K562 (cell line): ENCODE results near the gene AFG1L. TPM values are rescaled to one million over a fixed set of nuclear protein-coding genes. Genes with fewer than 3 reads are reported as not detected.

ENCODE experiments used
- ADNP ChIP-seq: fragments of 200-800 bp; sonication (Bioruptor generic); IDR thresholded peaks from 2 replicates; pipeline ENCODE4 v1.6.1; 2016; ENCODE audit warnings: missing genetic modification characterization, missing compliant biosample characterization
- DMBX1 ChIP-seq: fragments of 250-450 bp; sonication (Bioruptor Pico); IDR thresholded peaks from 2 replicates; pipeline ENCODE4 v1.8.0; 2022; ENCODE audit warnings: inconsistent platforms, mild to moderate bottlenecking, moderate library complexity, borderline replicate concordance
- ESRRA ChIP-seq: fragments of 450-650 bp; IDR thresholded peaks from 2 replicates; pipeline ENCODE4 v1.6.1; 2014; ENCODE audit warnings: low read depth, mild to moderate bottlenecking, moderate library complexity, borderline replicate concordance
- MCM7 ChIP-seq, 2 experiments: fragments of 450-650 bp; IDR thresholded peaks; 2 replicates each; pipeline ENCODE4 v1.6.1; 2016 to 2018
- MECOM ChIP-seq: fragments of 250-450 bp; sonication (Bioruptor Pico); IDR thresholded peaks from 2 replicates; pipeline ENCODE4 v1.8.0; 2022; ENCODE audit warnings: inconsistent platforms
- NCOR1 ChIP-seq: fragments of 450-650 bp; IDR thresholded peaks from 2 replicates; pipeline ENCODE4 v1.6.1; 2016; ENCODE audit warnings: mild to moderate bottlenecking, moderate library complexity
- NELFE ChIP-seq: IDR thresholded peaks from 2 replicates; pipeline ENCODE4 v1.6.1; 2011; ENCODE audit warnings: mild to moderate bottlenecking; ENCODE audit not compliant: insufficient read depth, insufficient read length
- RBM15 ChIP-seq: fragments of 200-400 bp; formaldehyde crosslinking; IDR thresholded peaks from 2 replicates; pipeline ENCODE4 v1.6.1; 2018; ENCODE audit warnings: mild to moderate bottlenecking, low read length, moderate library complexity; ENCODE audit not compliant: insufficient read depth
- RFX5 ChIP-seq: IDR thresholded peaks from 2 replicates; pipeline ENCODE4 v1.6.1; 2011; ENCODE audit warnings: low read depth, mild to moderate bottlenecking, improper control_type of control experiment, low read length
- SOX6 ChIP-seq: fragments of 450-650 bp; IDR thresholded peaks from 2 replicates; pipeline ENCODE4 v1.6.1; 2014; ENCODE audit warnings: mild to moderate bottlenecking
- SP1 ChIP-seq: sonication (generic); formaldehyde crosslinking; IDR thresholded peaks from 2 replicates; pipeline ENCODE4 v1.8.1; 2022; ENCODE audit warnings: mild to moderate bottlenecking, missing genetic modification reagents
- TOE1 ChIP-seq, 2 experiments: fragments of 450-650 bp in 1 of 2; sonication (generic) in 1 of 2; formaldehyde crosslinking in 1 of 2; IDR thresholded peaks; 2 replicates each; pipeline versions ENCODE4 v1.7.1 to v1.8.0; 2016 to 2022; ENCODE audit warnings: borderline replicate concordance in 2 of 2, mild to moderate bottlenecking in 2 of 2, antibody characterized with exemption in 1 of 2, inconsistent platforms in 1 of 2, low read depth in 1 of 2, missing genetic modification reagents in 1 of 2, moderate library complexity in 1 of 2
- polyA plus RNA-seq, 8 experiments: library from polyadenylated mRNA; depleted of rRNA in 4 of 8; stranded (reverse) in 5 of 8; unstranded in 3 of 8; fragments of >200 nt; fragmentation: Nextera tagmentation in 2 of 8; fragmentation: Illumina TruSeq in 1 of 8; extraction: Ambion mirVana in 2 of 8; extraction: Trizol in 1 of 8; gene quantifications; 2 replicates each; pipeline versions ENCODE4 v1.2.1 to v1.2.3, GENCODE V29; 2011 to 2014; ENCODE audit warnings: inconsistent platforms in 1 of 8, missing spikeins in 1 of 8
- total RNA-seq, 7 experiments: library from RNA; depleted of rRNA in 6 of 7; stranded (reverse); fragments of >200 nt in 6 of 7; fragmentation: Illumina TruSeq in 2 of 7; extraction: Trizol in 2 of 7; gene quantifications; 2 replicates each; pipeline versions ENCODE4 v1.2.1 to v1.2.3, GENCODE V29; 2011 to 2021; ENCODE audit warnings: low replicate concordance in 1 of 7
- TF ChIP-seq, protein P1 (sequence below): fragments of 250-450 bp; sonication (Bioruptor Pico); IDR thresholded peaks from 2 replicates; pipeline ENCODE4 v1.4.0; 2020
- TF ChIP-seq, protein P2 (sequence below): sonication (generic); formaldehyde crosslinking; IDR thresholded peaks from 2 replicates; pipeline ENCODE4 v1.8.0; 2023; ENCODE audit warnings: mild to moderate bottlenecking, missing genetic modification reagents
- TF ChIP-seq, protein P3 (sequence below): fragments of 450-650 bp; IDR thresholded peaks from one replicate; pipeline ENCODE4 v1.6.1; 2018; ENCODE audit warnings: mild to moderate bottlenecking, moderate library complexity; ENCODE audit not compliant: partially characterized antibody
- TF ChIP-seq, protein P4 (sequence below): fragments of 250-450 bp; sonication (Bioruptor Pico); IDR thresholded peaks from 2 replicates; pipeline ENCODE4 v1.9.0; 2021; ENCODE audit warnings: mild to moderate bottlenecking, inconsistent platforms

The AFG1L gene
- total and polyA plus RNA-seq, 9 of the 15 experiments (the other 6 are each of a cell fraction or from before 2014, with no cell fraction given), result 2.2 to 15.5 (median 5.8) TPM

DNA sequence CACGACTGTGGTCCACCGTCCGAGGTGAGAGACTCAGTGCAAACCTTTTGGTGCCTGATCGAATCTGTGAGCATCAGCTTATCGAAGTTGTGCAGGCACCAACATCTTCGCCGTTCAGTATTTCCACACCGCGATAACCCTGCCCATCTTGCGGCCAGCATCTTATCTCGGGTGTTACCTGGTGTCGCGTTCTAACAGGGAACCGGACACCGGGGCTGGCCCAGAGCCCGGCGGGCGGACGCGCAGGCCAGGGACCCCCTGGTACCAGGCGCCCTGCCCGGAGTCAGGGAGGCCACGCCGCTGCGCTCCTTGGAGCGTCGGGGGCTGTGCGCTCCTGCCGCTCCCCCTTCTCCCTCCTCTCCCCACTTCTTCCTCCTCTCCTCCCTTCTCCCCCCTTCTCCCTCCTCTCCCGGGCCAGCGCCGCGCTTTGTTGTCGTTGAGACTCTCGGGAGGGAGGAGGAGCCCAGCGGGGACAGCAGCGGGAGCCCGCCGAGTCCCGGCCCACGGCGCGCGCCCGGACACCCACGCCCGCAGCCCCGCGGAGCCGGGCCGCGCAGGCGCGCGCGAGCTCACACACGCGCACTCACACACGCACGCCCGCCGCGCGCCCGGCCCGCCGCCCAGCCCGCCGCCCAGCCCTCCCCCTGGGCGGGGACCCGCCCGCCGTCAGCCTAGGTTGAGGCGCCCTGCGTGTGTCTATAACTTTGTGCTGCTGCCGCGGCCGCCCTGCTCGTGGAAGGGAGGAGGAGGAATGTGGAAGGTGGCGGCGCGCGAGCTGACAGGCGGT is 264.4 kb downstream of the AFG1L start (continued):
- TF ChIP-seq, protein P1, sequence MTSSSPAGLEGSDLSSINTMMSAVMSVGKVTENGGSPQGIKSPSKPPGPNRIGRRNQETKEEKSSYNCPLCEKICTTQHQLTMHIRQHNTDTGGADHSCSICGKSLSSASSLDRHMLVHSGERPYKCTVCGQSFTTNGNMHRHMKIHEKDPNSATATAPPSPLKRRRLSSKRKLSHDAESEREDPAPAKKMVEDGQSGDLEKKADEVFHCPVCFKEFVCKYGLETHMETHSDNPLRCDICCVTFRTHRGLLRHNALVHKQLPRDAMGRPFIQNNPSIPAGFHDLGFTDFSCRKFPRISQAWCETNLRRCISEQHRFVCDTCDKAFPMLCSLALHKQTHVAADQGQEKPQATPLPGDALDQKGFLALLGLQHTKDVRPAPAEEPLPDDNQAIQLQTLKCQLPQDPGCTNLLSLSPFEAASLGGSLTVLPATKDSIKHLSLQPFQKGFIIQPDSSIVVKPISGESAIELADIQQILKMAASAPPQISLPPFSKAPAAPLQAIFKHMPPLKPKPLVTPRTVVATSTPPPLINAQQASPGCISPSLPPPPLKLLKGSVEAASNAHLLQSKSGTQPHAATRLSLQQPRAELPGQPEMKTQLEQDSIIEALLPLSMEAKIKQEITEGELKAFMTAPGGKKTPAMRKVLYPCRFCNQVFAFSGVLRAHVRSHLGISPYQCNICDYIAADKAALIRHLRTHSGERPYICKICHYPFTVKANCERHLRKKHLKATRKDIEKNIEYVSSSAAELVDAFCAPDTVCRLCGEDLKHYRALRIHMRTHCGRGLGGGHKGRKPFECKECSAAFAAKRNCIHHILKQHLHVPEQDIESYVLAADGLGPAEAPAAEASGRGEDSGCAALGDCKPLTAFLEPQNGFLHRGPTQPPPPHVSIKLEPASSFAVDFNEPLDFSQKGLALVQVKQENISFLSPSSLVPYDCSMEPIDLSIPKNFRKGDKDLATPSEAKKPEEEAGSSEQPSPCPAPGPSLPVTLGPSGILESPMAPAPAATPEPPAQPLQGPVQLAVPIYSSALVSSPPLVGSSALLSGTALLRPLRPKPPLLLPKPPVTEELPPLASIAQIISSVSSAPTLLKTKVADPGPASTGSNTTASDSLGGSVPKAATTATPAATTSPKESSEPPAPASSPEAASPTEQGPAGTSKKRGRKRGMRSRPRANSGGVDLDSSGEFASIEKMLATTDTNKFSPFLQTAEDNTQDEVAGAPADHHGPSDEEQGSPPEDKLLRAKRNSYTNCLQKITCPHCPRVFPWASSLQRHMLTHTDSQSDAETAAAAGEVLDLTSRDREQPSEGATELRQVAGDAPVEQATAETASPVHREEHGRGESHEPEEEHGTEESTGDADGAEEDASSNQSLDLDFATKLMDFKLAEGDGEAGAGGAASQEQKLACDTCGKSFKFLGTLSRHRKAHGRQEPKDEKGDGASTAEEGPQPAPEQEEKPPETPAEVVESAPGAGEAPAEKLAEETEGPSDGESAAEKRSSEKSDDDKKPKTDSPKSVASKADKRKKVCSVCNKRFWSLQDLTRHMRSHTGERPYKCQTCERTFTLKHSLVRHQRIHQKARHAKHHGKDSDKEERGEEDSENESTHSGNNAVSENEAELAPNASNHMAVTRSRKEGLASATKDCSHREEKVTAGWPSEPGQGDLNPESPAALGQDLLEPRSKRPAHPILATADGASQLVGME, result peak; percentile 89; the same call in 1 of the 2 replicates
- TF ChIP-seq ESRRA, result peak; percentile 86; the same call in 1 of the 2 replicates
- TF ChIP-seq RBM15, result no peak
- peak; percentile 47; the same call in 1 of the 2 replicates for TF ChIP-seq DMBX1 (CRISPR knock-in tag)
- no peak for TF ChIP-seq ADNP
- TF ChIP-seq MECOM (CRISPR knock-in tag), result 0 out of 2 replicates have a peak, but pooled peaks have one; percentile 21
- TF ChIP-seq, protein P2, sequence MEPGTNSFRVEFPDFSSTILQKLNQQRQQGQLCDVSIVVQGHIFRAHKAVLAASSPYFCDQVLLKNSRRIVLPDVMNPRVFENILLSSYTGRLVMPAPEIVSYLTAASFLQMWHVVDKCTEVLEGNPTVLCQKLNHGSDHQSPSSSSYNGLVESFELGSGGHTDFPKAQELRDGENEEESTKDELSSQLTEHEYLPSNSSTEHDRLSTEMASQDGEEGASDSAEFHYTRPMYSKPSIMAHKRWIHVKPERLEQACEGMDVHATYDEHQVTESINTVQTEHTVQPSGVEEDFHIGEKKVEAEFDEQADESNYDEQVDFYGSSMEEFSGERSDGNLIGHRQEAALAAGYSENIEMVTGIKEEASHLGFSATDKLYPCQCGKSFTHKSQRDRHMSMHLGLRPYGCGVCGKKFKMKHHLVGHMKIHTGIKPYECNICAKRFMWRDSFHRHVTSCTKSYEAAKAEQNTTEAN (CRISPR knock-in tag), result peak; percentile 63; the same call in 1 of the 2 replicates
- peak; percentile 30 for TF ChIP-seq SP1
- no peak for TF ChIP-seq TOE1 (IDR thresholded peaks at IDR 0.05; ENCODE audit: borderline replicate concordance)
- 0 out of 2 replicates have a peak, but pooled peaks have one; percentile 72 for TF ChIP-seq TOE1 (CRISPR knock-in tag; IDR thresholded peaks at IDR 0.05; ENCODE audit: borderline replicate concordance, low read depth)
- TF ChIP-seq, protein P3, sequence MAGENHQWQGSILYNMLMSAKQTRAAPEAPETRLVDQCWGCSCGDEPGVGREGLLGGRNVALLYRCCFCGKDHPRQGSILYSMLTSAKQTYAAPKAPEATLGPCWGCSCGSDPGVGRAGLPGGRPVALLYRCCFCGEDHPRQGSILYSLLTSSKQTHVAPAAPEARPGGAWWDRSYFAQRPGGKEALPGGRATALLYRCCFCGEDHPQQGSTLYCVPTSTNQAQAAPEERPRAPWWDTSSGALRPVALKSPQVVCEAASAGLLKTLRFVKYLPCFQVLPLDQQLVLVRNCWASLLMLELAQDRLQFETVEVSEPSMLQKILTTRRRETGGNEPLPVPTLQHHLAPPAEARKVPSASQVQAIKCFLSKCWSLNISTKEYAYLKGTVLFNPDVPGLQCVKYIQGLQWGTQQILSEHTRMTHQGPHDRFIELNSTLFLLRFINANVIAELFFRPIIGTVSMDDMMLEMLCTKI, result no peak
- TF ChIP-seq SOX6, result peak; percentile 91
- TF ChIP-seq RFX5, result no peak
- peak; percentile 93 for TF ChIP-seq NCOR1
- TF ChIP-seq, protein P4, sequence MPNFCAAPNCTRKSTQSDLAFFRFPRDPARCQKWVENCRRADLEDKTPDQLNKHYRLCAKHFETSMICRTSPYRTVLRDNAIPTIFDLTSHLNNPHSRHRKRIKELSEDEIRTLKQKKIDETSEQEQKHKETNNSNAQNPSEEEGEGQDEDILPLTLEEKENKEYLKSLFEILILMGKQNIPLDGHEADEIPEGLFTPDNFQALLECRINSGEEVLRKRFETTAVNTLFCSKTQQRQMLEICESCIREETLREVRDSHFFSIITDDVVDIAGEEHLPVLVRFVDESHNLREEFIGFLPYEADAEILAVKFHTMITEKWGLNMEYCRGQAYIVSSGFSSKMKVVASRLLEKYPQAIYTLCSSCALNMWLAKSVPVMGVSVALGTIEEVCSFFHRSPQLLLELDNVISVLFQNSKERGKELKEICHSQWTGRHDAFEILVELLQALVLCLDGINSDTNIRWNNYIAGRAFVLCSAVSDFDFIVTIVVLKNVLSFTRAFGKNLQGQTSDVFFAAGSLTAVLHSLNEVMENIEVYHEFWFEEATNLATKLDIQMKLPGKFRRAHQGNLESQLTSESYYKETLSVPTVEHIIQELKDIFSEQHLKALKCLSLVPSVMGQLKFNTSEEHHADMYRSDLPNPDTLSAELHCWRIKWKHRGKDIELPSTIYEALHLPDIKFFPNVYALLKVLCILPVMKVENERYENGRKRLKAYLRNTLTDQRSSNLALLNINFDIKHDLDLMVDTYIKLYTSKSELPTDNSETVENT (CRISPR knock-in tag), result peak; percentile 66; the same call in 1 of the 2 replicates
- no peak for TF ChIP-seq NELFE
- TF ChIP-seq MCM7 (IDR thresholded peaks at IDR 0.05), result no peak
